Smooth muscle cell (in vitro differentiated cells): ENCODE measurements around the gene RABL2A. TPM values are rescaled to one million over a fixed set of nuclear protein-coding genes. Genes with fewer than 3 reads are reported as not detected.
"Not testable (repeated sequence)": the region's sequence is repeated elsewhere in the genome, so short reads cannot be mapped to it uniquely, and the experiment has no call there.

Source experiments
- DNase-seq: peaks from one replicate; lab custom pipeline; 2025; ENCODE audit not compliant: unreplicated experiment; lab: John Stamatoyannopoulos, UW
- H2AFZ ChIP-seq: fragments of 200-600 bp; sonication (generic); 2 replicates; pipeline ENCODE4 v1.6.0; 2016; ENCODE audit warnings: antibody characterized with exemption, low read depth, mild to moderate bottlenecking
- H3F3A ChIP-seq: fragments of 200-600 bp; sonication (generic); 2 replicates; pipeline ENCODE4 v1.6.0; 2017; ENCODE audit warnings: antibody characterized with exemption, low read depth
- H3K27ac ChIP-seq: fragments of 200-600 bp; sonication (generic); 2 replicates; pipeline ENCODE4 v1.5.1; 2016; ENCODE audit warnings: low read depth, mild to moderate bottlenecking
- H3K27me3 ChIP-seq: fragments of 200-600 bp; sonication (generic); 2 replicates; pipeline ENCODE4 v1.6.1; 2016; ENCODE audit warnings: low read depth, mild to moderate bottlenecking
- H3K36me3 ChIP-seq: fragments of 200-600 bp; sonication (generic); 2 replicates; pipeline ENCODE4 v1.5.1; 2016; ENCODE audit warnings: low read depth
- H3K4me1 ChIP-seq: fragments of 200-600 bp; sonication (generic); 2 replicates; pipeline ENCODE4 v1.5.1; 2016; ENCODE audit warnings: low read depth
- H3K4me2 ChIP-seq: fragments of 200-600 bp; sonication (generic); 2 replicates; pipeline ENCODE4 v1.6.0; 2016; ENCODE audit warnings: mild to moderate bottlenecking
- H3K4me3 ChIP-seq: fragments of 200-600 bp; sonication (generic); 2 replicates; pipeline ENCODE4 v1.5.1; 2016; ENCODE audit warnings: mild to moderate bottlenecking
- H3K79me2 ChIP-seq: fragments of 200-600 bp; sonication (generic); 2 replicates; pipeline ENCODE4 v1.6.0; 2016; ENCODE audit warnings: low read depth, mild to moderate bottlenecking
- H3K9ac ChIP-seq: fragments of 200-600 bp; sonication (generic); 2 replicates; pipeline ENCODE4 v1.6.0; 2016; ENCODE audit warnings: low read depth
- H3K9me3 ChIP-seq: fragments of 200-600 bp; sonication (generic); replicated peaks from 2 replicates; pipeline ENCODE4 v1.5.1; 2016; ENCODE audit warnings: low read depth
- H4K20me1 ChIP-seq: fragments of 200-600 bp; sonication (generic); 2 replicates; pipeline ENCODE4 v1.6.0; 2016; ENCODE audit warnings: low read depth
- CTCF ChIP-seq: fragments of 200-600 bp; sonication (generic); IDR thresholded peaks from 2 replicates; pipeline ENCODE4 v1.5.1; 2017; ENCODE audit warnings: borderline replicate concordance, mild to moderate bottlenecking, antibody characterized with exemption; ENCODE audit not compliant: insufficient read depth, poor library complexity, severe bottlenecking
- WGBS: methylation state at CpG from one replicate; pipeline ENCODE4 v1.1.7; 2016; ENCODE audit warnings: low lambda C conversion rate; 5-methylcytosine and 5-hydroxymethylcytosine counted together
- polyA plus RNA-seq: library from polyadenylated mRNA; unstranded; fragments of >200 nt; fragmentation: Nextera tagmentation; extraction: Ambion mirVana; gene quantifications from 2 replicates; pipeline ENCODE4 v1.2.1, GENCODE V29; 2016
- total RNA-seq: library from RNA; depleted of rRNA; stranded (reverse); fragments of >200 nt; gene quantifications from 2 replicates; pipeline ENCODE4 v1.2.3, GENCODE V29; 2014

Gene RABL2A
- total and polyA plus RNA-seq, 2 experiments from 2014 or later = 10.9 to 11.3 TPM

DNA sequence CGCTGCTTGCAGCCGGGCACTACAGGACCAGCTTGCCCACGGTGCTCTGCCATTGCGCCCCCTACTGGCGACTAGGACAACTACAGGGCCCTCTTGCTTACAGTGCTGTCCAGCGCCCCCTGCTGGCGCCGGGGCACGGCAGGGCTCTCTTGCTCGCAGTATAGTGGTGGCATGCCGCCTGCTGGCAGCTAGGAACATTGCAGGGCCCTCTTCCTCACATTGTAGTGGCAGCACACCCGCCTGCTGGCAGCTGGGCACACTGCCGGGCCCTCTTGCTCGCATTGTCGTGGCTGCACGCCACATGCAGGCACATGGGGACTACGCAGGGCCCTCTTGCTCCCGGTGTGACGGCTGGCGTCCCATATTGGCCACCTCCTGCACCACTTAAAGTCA, 23.0 kb upstream of the RABL2A start:
- 8% methylated on average over 20 of the region's 20 CpGs for WGBS
- H3K27me3 ChIP-seq, H3F3A ChIP-seq, H3K4me1 ChIP-seq, H4K20me1 ChIP-seq, H3K79me2 ChIP-seq, H2AFZ ChIP-seq, H3K9ac ChIP-seq, H3K9me3 ChIP-seq, H3K36me3 ChIP-seq, DNase-seq: not testable (repeated sequence)
- Histone ChIP-seq H3K4me3 (peak overlapping the region; percentile 55), H3K4me2 (peak overlapping the region; percentile 79), H3K27ac (peak overlapping the region; percentile 60)
- TF ChIP-seq CTCF = peak; percentile 99

GRCh38 chr2:113604661-113605060, 22.4 kb upstream of the RABL2A start:
- H3K9ac ChIP-seq, H3K36me3 ChIP-seq, H3F3A ChIP-seq, DNase-seq, H3K9me3 ChIP-seq, H3K79me2 ChIP-seq, H4K20me1 ChIP-seq, H3K4me2 ChIP-seq, H2AFZ ChIP-seq, H3K4me1 ChIP-seq, H3K27me3 ChIP-seq: not testable (repeated sequence)
- Histone ChIP-seq H3K4me3 (peak overlapping the region; percentile 55), H3K27ac (peak overlapping the region; percentile 60)
- WGBS = 100% methylated on average over 1 of the region's 5 CpGs

GRCh38 chr2:113606036-113606435, 21.0 kb upstream of the RABL2A start:
- 87% methylated on average over 1 of the region's 1 CpG for WGBS
- H4K20me1 ChIP-seq, H3K4me2 ChIP-seq, DNase-seq, H3K4me1 ChIP-seq, H3K9me3 ChIP-seq, H3K4me3 ChIP-seq, H3K79me2 ChIP-seq, H3K27me3 ChIP-seq, H3K9ac ChIP-seq, H3F3A ChIP-seq, H3K36me3 ChIP-seq, H2AFZ ChIP-seq, H3K27ac ChIP-seq: not testable (repeated sequence)

DNA sequence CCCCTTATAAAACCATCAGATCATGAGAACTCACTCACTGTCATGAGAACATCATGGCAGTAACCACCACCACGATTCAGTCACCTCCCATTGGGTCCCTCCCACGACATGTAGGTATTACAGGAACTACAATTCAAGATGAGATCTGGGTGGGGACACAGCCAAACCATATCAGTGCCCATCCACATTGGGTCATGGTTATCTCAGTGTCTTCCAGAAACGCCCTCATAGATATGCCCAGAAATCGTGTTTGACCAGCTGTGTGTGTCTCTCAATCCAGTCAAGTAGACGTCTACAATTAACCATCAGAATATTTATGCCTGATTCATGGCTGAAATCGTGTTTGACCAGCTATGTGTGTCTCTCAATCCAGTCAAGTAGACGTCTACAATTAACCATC, 17.2 kb upstream of the RABL2A start:
- H3K4me2 ChIP-seq, H3F3A ChIP-seq, H3K4me3 ChIP-seq, H3K27ac ChIP-seq, H4K20me1 ChIP-seq, H3K79me2 ChIP-seq, H3K9me3 ChIP-seq, DNase-seq, H3K9ac ChIP-seq, H3K36me3 ChIP-seq, H3K4me1 ChIP-seq, H3K27me3 ChIP-seq, H2AFZ ChIP-seq: not testable (repeated sequence)
- 73% methylated on average over 7 of the region's 7 CpGs for WGBS

GRCh38 chr2:113621002-113621401, 6.1 kb upstream of the RABL2A start:
- H3K4me3 ChIP-seq, DNase-seq, H2AFZ ChIP-seq, H3K4me2 ChIP-seq, H3F3A ChIP-seq, H3K9me3 ChIP-seq, H3K4me1 ChIP-seq, H4K20me1 ChIP-seq, H3K9ac ChIP-seq, H3K27ac ChIP-seq, H3K36me3 ChIP-seq, H3K79me2 ChIP-seq, H3K27me3 ChIP-seq: not testable (repeated sequence)
- whole genome bisulfite sequencing = 85% methylated on average over 2 of the region's 5 CpGs

DNA sequence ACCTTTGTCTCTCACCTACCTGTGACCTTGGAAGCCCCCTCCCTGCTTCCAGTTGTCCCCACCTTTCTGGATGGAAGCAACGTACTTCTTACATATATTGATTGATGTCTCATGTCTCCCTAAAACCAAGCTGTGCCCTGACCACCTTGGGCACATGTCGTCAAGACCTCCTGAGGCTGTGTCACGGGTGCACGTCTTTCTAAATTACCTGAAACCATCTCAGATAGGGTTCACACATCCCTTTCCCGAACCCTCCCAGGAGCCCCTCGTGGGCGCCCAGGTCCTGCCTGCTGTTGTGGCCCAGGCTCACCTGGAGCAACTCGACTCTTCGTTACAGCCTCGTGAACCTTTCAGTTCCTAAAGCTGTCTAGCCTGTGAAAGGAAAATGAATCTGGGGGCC, 1.2 kb upstream of the RABL2A start:
- H2AFZ ChIP-seq, H3K4me1 ChIP-seq, H3K79me2 ChIP-seq, H3K9ac ChIP-seq, H3K36me3 ChIP-seq, H3K9me3 ChIP-seq, H3K27ac ChIP-seq, H3F3A ChIP-seq, H3K4me3 ChIP-seq, H3K27me3 ChIP-seq, H4K20me1 ChIP-seq, DNase-seq: not testable (repeated sequence)
- H3K4me2 ChIP-seq = peak overlapping the region; percentile 57
- 81% methylated on average over 10 of the region's 10 CpGs for WGBS

- not testable (repeated sequence) for H3K4me1 ChIP-seq, H3K79me2 ChIP-seq, H3K9ac ChIP-seq, H3K4me3 ChIP-seq, H3K9me3 ChIP-seq, H4K20me1 ChIP-seq, H3K4me2 ChIP-seq, H3K27ac ChIP-seq, H3K27me3 ChIP-seq, H3F3A ChIP-seq, H3K36me3 ChIP-seq, H2AFZ ChIP-seq, DNase-seq
- WGBS = 97% methylated on average over 4 of the region's 4 CpGs
Observed at GRCh38 chr2:113632849-113633345, 5.8 kb downstream of the RABL2A start.

- H3K4me3 ChIP-seq, H3K4me1 ChIP-seq, H3K36me3 ChIP-seq, H3F3A ChIP-seq, H4K20me1 ChIP-seq, H3K27ac ChIP-seq, DNase-seq, H3K9me3 ChIP-seq, H2AFZ ChIP-seq, H3K27me3 ChIP-seq, H3K4me2 ChIP-seq, H3K79me2 ChIP-seq, H3K9ac ChIP-seq: not testable (repeated sequence)
- 98% methylated on average over 12 of the region's 12 CpGs for WGBS
Observed at GRCh38 chr2:113635358-113635757, 8.3 kb downstream of the RABL2A start.
